Common myeloid progenitor, CD34-positive (primary cell): Measurements from ENCODE around the gene PRKCQ.

Experiments used
- CTCF ChIA-PET: fragments of 350-600 bp; sonication (Branson Sonifier 250); formaldehyde crosslinking; loops from one replicate; lab custom pipeline; 2021; ENCODE audit warnings: antibody characterized with exemption; lab: Charles Lee
- POLR2A ChIA-PET: fragments of 350-600 bp; sonication (Branson Sonifier 250); formaldehyde crosslinking; loops from one replicate; lab custom pipeline; 2021; ENCODE audit warnings: antibody characterized with exemption; lab: Charles Lee
- DNase-seq, 3 donors: peaks; one replicate each; pipeline versions ENCODE4 v3.0.0 to v3.0.0-alpha.2; 2013
- H3K27ac ChIP-seq, 2 experiments: 1 replicate in 1 of 2; 2 replicates in 1 of 2; pipeline ENCODE4 v1.7.0; 2013; ENCODE audit warnings: inconsistent platforms in 2 of 2, low read length in 2 of 2, mild to moderate bottlenecking in 2 of 2, low read depth in 1 of 2, moderate library complexity in 1 of 2; ENCODE audit not compliant: severe bottlenecking in 2 of 2, insufficient read depth in 1 of 2, poor library complexity in 1 of 2
- H3K27me3 ChIP-seq, 5 experiments: replicated peaks in 2 of 5; 1 replicate in 3 of 5; 2 replicates in 2 of 5; pipeline versions ENCODE4 v1.6.1 to v1.7.0; 2013; ENCODE audit warnings: low read length in 4 of 5, mild to moderate bottlenecking in 2 of 5, moderate library complexity in 2 of 5, inconsistent platforms in 1 of 5; ENCODE audit not compliant: insufficient read depth in 5 of 5, control insufficient read depth in 4 of 5
- H3K36me3 ChIP-seq, 4 experiments: 1 replicate in 2 of 4; 2 replicates in 2 of 4; pipeline versions ENCODE4 v1.6.1 to v1.7.0; 2013; ENCODE audit warnings: low read length in 3 of 4, control low read depth in 1 of 4, mild to moderate bottlenecking in 1 of 4; ENCODE audit not compliant: control insufficient read depth in 4 of 4, insufficient read depth in 4 of 4
- H3K4me1 ChIP-seq, 4 experiments: 1 replicate in 3 of 4; 2 replicates in 1 of 4; pipeline versions ENCODE4 v1.6.1 to v1.7.1; 2013; ENCODE audit warnings: low read length in 3 of 4, mild to moderate bottlenecking in 3 of 4, control low read depth in 1 of 4, inconsistent platforms in 1 of 4, moderate library complexity in 1 of 4; ENCODE audit not compliant: control insufficient read depth in 4 of 4, insufficient read depth in 4 of 4; ENCODE audit errors: control extremely low read depth in 1 of 4
- H3K4me3 ChIP-seq, 7 experiments: 1 replicate in 4 of 7; 2 replicates in 3 of 7; pipeline versions ENCODE4 v1.5.1 to v1.7.0; 2013; ENCODE audit warnings: mild to moderate bottlenecking in 7 of 7, low read length in 6 of 7, moderate library complexity in 6 of 7, inconsistent platforms in 2 of 7, low read depth in 2 of 7, control low read depth in 1 of 7; ENCODE audit not compliant: insufficient read depth in 4 of 7, control insufficient read depth in 1 of 7; ENCODE audit errors: extremely low read depth in 1 of 7
- H3K9me3 ChIP-seq, 5 experiments: 1 replicate in 4 of 5; 2 replicates in 1 of 5; pipeline versions ENCODE4 v1.6.1 to v1.7.1; 2013; ENCODE audit warnings: low read length in 4 of 5, mild to moderate bottlenecking in 2 of 5, inconsistent platforms in 1 of 5, low read depth in 1 of 5, moderate library complexity in 1 of 5; ENCODE audit not compliant: control insufficient read depth in 4 of 5, insufficient read depth in 2 of 5; ENCODE audit errors: control extremely low read depth in 1 of 5
- WGBS: methylation state at CpG from one replicate; pipeline ENCODE4 v1.1.5; 2013; ENCODE audit not compliant: insufficient coverage; 5-methylcytosine and 5-hydroxymethylcytosine counted together

The PRKCQ gene

DNA sequence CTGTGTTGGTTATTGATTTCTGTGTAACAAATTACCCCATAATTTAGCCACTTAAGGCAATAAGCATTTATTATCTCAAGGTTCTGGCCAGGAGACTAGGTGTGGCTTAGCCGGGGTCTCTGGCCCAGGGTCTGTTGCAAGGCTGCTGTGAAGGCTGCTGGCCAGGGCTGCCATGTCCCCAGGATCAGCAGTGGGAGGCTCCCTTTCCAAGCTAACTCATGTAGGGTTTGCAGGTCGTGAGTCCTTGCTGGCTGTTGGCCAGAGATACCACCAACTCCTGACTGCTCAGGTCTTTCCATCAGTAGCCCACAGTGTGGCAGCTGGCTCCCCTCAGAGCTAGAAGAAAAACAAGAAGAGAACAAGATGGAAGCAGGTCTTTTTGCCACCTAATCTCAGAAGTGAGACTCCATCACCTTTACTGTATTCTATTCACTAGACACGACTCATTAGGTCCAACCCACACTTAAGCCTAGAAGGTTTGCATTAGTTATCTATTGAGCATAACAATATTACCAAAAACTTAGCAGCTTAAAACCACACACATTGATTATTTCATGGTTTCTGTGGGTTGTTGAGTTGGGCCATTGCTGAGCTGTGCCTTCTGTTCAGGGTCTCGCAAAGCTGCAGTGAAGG is 191.7 kb downstream of the PRKCQ start:
- 83% methylated on average over 1 of the region's 4 CpGs for WGBS
- POLR2A ChIA-PET: no interaction called here

DNA sequence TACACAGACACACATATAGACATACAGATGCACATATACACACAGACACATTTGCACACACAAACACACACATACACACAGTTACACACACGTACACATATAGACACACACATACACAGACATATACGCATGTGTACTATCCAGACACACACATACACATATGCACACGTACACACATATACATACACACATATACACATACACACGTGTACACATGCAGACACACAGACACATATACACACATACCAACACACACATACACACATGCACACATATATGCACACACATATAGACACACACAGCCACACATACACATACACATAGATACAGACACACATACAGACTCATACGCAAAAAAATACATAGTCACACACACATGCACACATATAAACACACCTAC is 193.1 kb downstream of the PRKCQ start:
- ChIA-PET CTCF (interaction anchor here (0.6 to 3.7 kb wide), 2 partner anchors 14 to 421 kb away, joined by 3 to 19 read pairs; no protein-coding TSS in a partner anchor), POLR2A (no interaction called here)
- 92% methylated on average over 5 of the region's 5 CpGs for WGBS
- DNase-seq: no peak
- peaks cover 10 to 14% (median 12%) of the 10 kb centered on the region in 4 experiments for H3K4me1 ChIP-seq
- no peak overlapping the region for H3K27ac ChIP-seq
- no peaks in the 10 kb centered on the region for H3K36me3 ChIP-seq
- H3K4me3 ChIP-seq: no peak overlapping the region
- H3K27me3 ChIP-seq: no peaks in the 10 kb centered on the region
- peaks cover 7 to 29% (median 15%) of the 10 kb centered on the region in 5 experiments for H3K9me3 ChIP-seq

More for the DNA sequence above, 191.7 kb downstream of the PRKCQ start:
- Histone ChIP-seq H3K36me3 (no peaks in the 10 kb centered on the region), H3K4me1 (no peaks in the 10 kb centered on the region), H3K4me3 (no peak overlapping the region), H3K27ac (no peak overlapping the region), H3K9me3 (peaks cover 7 to 29% (median 15%) of the 10 kb centered on the region in 5 experiments), H3K27me3 (no peaks in the 10 kb centered on the region)
- DNase-seq: no peak
- CTCF ChIA-PET: interaction anchor here (1.3 to 3.7 kb wide), 3 partner anchors 9 to 179 kb away, joined by 3 to 19 read pairs (median 4); no protein-coding TSS in a partner anchor

DNA sequence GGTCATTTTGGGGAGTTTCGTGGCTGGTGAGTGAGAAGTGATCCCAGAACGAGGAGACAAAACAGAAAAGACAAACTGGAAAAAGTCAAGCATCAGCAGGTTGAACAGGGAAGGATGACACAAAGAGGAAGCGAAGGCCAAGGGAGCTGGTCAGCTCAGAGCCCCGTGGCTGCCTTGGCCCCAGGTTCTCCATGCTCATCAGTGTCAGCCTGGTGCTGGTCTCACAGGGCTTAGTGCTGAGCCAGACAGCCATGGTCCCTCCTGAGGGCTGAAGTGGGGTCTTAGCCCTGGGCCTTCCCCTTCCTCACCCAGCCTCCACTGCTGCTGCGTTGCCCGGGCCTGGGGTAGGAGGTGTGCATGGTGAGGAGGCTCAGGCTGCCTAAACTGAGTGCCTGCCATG is 193.7 kb downstream of the PRKCQ start:
- Histone ChIP-seq H3K4me3 (no peak overlapping the region), H3K4me1 (peaks cover 10 to 19% (median 19%) of the 10 kb centered on the region in 4 experiments), H3K9me3 (peaks cover 7 to 27% (median 15%) of the 10 kb centered on the region in 5 experiments), H3K27me3 (no peaks in the 10 kb centered on the region), H3K36me3 (no peaks in the 10 kb centered on the region), H3K27ac (no peak overlapping the region)
- WGBS: 89% methylated on average over 4 of the region's 6 CpGs
- CTCF ChIA-PET: interaction anchor here (0.8 to 2.4 kb wide), 4 partner anchors 9 to 184 kb away, joined by 3 to 7 read pairs (median 4); partner anchors contain the start of gene PFKFB3
- no peak for DNase-seq
- POLR2A ChIA-PET: no interaction called here

DNA sequence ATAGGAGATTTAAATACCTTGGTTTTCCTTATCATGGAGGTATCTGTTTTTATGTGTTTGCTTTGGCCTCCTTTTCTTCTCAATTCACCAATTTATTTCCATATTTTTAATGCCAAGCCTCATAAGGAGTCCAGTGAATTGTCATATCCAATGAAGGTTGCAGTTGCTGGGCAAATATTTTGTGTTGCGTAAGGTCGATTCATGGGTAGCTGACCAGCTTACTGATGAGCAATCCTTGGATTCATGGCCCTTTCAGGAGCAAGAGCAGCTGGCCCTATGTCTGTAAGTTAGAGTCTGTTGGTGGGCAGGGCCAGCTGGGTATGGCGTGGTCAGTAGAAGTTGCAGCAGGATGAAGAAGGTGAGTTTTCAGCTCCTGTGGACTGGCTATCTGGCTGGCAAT is 194.4 kb downstream of the PRKCQ start:
- H3K4me1 ChIP-seq: peaks cover 10 to 21% (median 19%) of the 10 kb centered on the region in 4 experiments
- DNase-seq: no peak
- H3K36me3 ChIP-seq: no peaks in the 10 kb centered on the region
- POLR2A ChIA-PET: no interaction called here
- peaks cover 7 to 21% (median 15%) of the 10 kb centered on the region in 5 experiments for H3K9me3 ChIP-seq
- no peaks in the 10 kb centered on the region for H3K27me3 ChIP-seq
- 67% methylated on average over 3 of the region's 3 CpGs for WGBS
- H3K27ac ChIP-seq: no peak overlapping the region
- H3K4me3 ChIP-seq: no peak overlapping the region
- CTCF ChIA-PET: interaction anchor here (0.8 to 2.4 kb wide), 4 partner anchors 10 to 183 kb away, joined by 3 to 7 read pairs (median 4); partner anchors contain the start of gene PFKFB3

DNA sequence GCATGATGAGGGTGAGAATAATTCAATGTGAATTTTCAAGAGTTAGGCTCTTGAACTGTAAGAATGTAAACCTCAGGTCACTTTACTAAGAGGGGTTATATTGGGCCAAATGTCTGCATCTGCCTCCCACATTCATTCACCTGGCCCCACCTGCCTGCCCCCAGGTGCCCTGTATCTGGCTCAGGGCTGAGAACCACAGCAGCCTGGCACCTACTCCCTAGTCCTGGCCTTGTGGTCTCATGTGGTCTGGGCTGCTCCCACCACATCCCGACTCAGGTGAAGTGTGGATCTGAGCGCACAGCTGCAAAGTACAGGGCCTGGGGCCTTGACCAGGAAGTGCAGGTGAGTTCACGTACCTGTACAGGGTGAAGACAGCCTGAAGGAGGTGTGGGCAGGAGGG is 195.2 kb downstream of the PRKCQ start:
- H3K9me3 ChIP-seq: peaks cover 4 to 25% (median 18%) of the 10 kb centered on the region in 5 experiments
- CTCF ChIA-PET: interaction anchor here (1.1 to 2.4 kb wide), 3 partner anchors 11 to 17 kb away, joined by 5 to 7 read pairs (median 6); no protein-coding TSS in a partner anchor
- POLR2A ChIA-PET: no interaction called here
- no peak overlapping the region for H3K4me3 ChIP-seq
- no peak overlapping the region for H3K27ac ChIP-seq
- no peaks in the 10 kb centered on the region for H3K36me3 ChIP-seq
- no peaks in the 10 kb centered on the region for H3K27me3 ChIP-seq
- WGBS: 100% methylated on average over 3 of the region's 3 CpGs
- peaks cover 10 to 21% (median 19%) of the 10 kb centered on the region in 4 experiments for H3K4me1 ChIP-seq
- DNase-seq: no peak

DNA sequence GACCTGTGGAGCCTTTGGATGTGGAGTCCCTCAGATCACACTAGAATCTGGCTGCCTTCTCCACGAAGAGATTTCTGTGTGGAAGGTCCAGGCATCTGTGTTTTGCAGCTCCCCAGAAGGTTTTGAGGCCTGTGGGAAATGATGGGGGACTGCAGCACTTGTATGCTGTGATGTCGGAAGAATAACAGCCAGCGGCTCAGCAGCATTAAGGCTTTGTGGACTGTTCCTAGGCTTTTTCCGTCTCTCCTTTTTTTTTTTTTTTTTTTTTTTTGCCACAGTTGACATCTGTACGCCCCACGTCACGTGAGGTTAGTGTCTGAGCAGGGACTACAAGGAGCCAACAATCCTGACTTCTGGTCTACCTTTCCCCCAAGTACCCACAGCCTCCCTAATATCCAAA is 196.0 kb downstream of the PRKCQ start:
- Histone ChIP-seq H3K27ac (no peak overlapping the region), H3K36me3 (no peaks in the 10 kb centered on the region), H3K4me3 (no peak overlapping the region), H3K9me3 (peaks cover 0 to 21% (median 18%) of the 10 kb centered on the region in 5 experiments), H3K4me1 (peaks cover 10 to 21% (median 19%) of the 10 kb centered on the region in 4 experiments), H3K27me3 (no peaks in the 10 kb centered on the region)
- no peak for DNase-seq
- ChIA-PET CTCF (interaction anchor here (1.1 to 2.5 kb wide), 4 partner anchors 11 to 18 kb away, joined by 4 to 11 read pairs (median 6); no protein-coding TSS in a partner anchor), POLR2A (no interaction called here)
- 95% methylated on average over 4 of the region's 7 CpGs for WGBS
